HepG2 (cell line): ENCODE data around the gene PWP1. TPM values are rescaled to one million over a fixed set of nuclear protein-coding genes. Genes with fewer than 3 reads are reported as not detected.

Source experiments
- CENPBD1 ChIP-seq: sonication (generic); formaldehyde crosslinking; IDR thresholded peaks from 2 replicates; pipeline ENCODE4 v1.8.0; 2022; ENCODE audit warnings: missing genetic modification reagents, low read depth, mild to moderate bottlenecking, borderline replicate concordance
- CREB3 ChIP-seq: sonication (generic); formaldehyde crosslinking; IDR thresholded peaks from 2 replicates; pipeline ENCODE4 v1.5.0; 2020; ENCODE audit warnings: missing genetic modification reagents
- FOXA3 ChIP-seq: IDR thresholded peaks from 2 replicates; pipeline ENCODE4 v1.6.1; 2016; ENCODE audit warnings: missing genetic modification reagents, missing compliant biosample characterization
- HOXA5 ChIP-seq: sonication (generic); formaldehyde crosslinking; IDR thresholded peaks from 2 replicates; pipeline ENCODE4 v1.4.0; 2020; ENCODE audit warnings: missing genetic modification reagents
- IKZF1 ChIP-seq: fragments of 450-650 bp; IDR thresholded peaks from 2 replicates; pipeline ENCODE4 v1.7.1; 2016
- MIER3 ChIP-seq: IDR thresholded peaks from 2 replicates; pipeline ENCODE4 v1.6.1; 2016; ENCODE audit warnings: missing compliant biosample characterization, borderline replicate concordance
- MXD1 ChIP-seq: sonication (generic); formaldehyde crosslinking; IDR thresholded peaks from 2 replicates; pipeline ENCODE4 v1.4.0; 2020; ENCODE audit warnings: mild to moderate bottlenecking, missing genetic modification reagents
- NFKBIZ ChIP-seq: IDR thresholded peaks from 2 replicates; pipeline ENCODE4 v1.6.1; 2018; ENCODE audit warnings: missing genetic modification reagents, missing compliant biosample characterization
- NFYB ChIP-seq: sonication (generic); formaldehyde crosslinking; IDR thresholded peaks from 2 replicates; pipeline ENCODE4 v1.4.0; 2020; ENCODE audit warnings: missing genetic modification reagents
- NONO ChIP-seq, 2 experiments: fragments of 450-650 bp in 1 of 2; sonication (generic) in 1 of 2; formaldehyde crosslinking in 1 of 2; IDR thresholded peaks in 1 of 2; conservative IDR thresholded peaks in 1 of 2; 2 replicates each; pipeline versions ENCODE4 v1.6.1 to v1.8.0; 2017 to 2022; ENCODE audit warnings: mild to moderate bottlenecking in 1 of 2, missing genetic modification reagents in 1 of 2, moderate library complexity in 1 of 2
- RBFOX2 ChIP-seq: fragments of 200-400 bp; formaldehyde crosslinking; IDR thresholded peaks from 2 replicates; pipeline ENCODE4 v1.6.1; 2017; ENCODE audit warnings: low read depth, mild to moderate bottlenecking, low read length
- SATB2 ChIP-seq: sonication (generic); formaldehyde crosslinking; IDR thresholded peaks from 2 replicates; pipeline ENCODE4 v1.5.0; 2020; ENCODE audit warnings: missing genetic modification reagents
- SNAI1 ChIP-seq: sonication (generic); formaldehyde crosslinking; IDR thresholded peaks from 2 replicates; pipeline ENCODE4 v1.5.0; 2020; ENCODE audit warnings: mild to moderate bottlenecking, missing genetic modification reagents, borderline replicate concordance
- SNAPC2 ChIP-seq: sonication (generic); formaldehyde crosslinking; IDR thresholded peaks from 2 replicates; pipeline ENCODE4 v1.8.1; 2022; ENCODE audit warnings: mild to moderate bottlenecking, missing genetic modification reagents
- SP1 ChIP-seq, 2 experiments: fragments of 450-650 bp in 1 of 2; sonication (generic) in 1 of 2; formaldehyde crosslinking in 1 of 2; IDR thresholded peaks; 2 replicates each; pipeline versions ENCODE4 v1.4.0 to v1.6.1; 2016 to 2020; ENCODE audit warnings: missing genetic modification reagents in 1 of 2
- THYN1 ChIP-seq: sonication (generic); formaldehyde crosslinking; IDR thresholded peaks from 2 replicates; pipeline ENCODE4 v1.8.1; 2023; ENCODE audit warnings: low read depth, mild to moderate bottlenecking, moderate library complexity, missing genetic modification reagents, borderline replicate concordance
- ZFP41 ChIP-seq: sonication (generic); formaldehyde crosslinking; IDR thresholded peaks from 2 replicates; pipeline ENCODE4 v1.4.0; 2020; ENCODE audit warnings: mild to moderate bottlenecking, missing genetic modification reagents, borderline replicate concordance
- ZKSCAN8 ChIP-seq: IDR thresholded peaks from 2 replicates; pipeline ENCODE4 v1.6.1; 2016; ENCODE audit warnings: borderline replicate concordance, missing genetic modification reagents, missing compliant biosample characterization
- ZNF121 ChIP-seq: sonication (generic); formaldehyde crosslinking; IDR thresholded peaks from 2 replicates; pipeline ENCODE4 v1.5.0; 2020; ENCODE audit warnings: mild to moderate bottlenecking, missing genetic modification reagents
- ZNF124 ChIP-seq: sonication (generic); formaldehyde crosslinking; IDR thresholded peaks from 2 replicates; pipeline ENCODE4 v1.4.0; 2020; ENCODE audit warnings: missing genetic modification reagents
- ZNF264 ChIP-seq: sonication (generic); formaldehyde crosslinking; IDR thresholded peaks from 2 replicates; pipeline ENCODE4 v1.4.0; 2020; ENCODE audit warnings: missing genetic modification reagents
- ZNF326 ChIP-seq: sonication (generic); formaldehyde crosslinking; IDR thresholded peaks from 2 replicates; pipeline ENCODE4 v1.4.0; 2020; ENCODE audit warnings: missing genetic modification reagents, borderline replicate concordance
- ZNF660 ChIP-seq: sonication (generic); formaldehyde crosslinking; IDR thresholded peaks from 2 replicates; pipeline ENCODE4 v1.5.1; 2020; ENCODE audit warnings: mild to moderate bottlenecking, low read depth, missing genetic modification reagents, borderline replicate concordance
- ZNF746 ChIP-seq: sonication (generic); formaldehyde crosslinking; IDR thresholded peaks from 2 replicates; pipeline ENCODE4 v1.8.0; 2022; ENCODE audit warnings: mild to moderate bottlenecking, missing genetic modification reagents
- ZNF747 ChIP-seq: sonication (generic); formaldehyde crosslinking; IDR thresholded peaks from 2 replicates; pipeline ENCODE4 v1.8.1; 2023; ENCODE audit warnings: missing genetic modification reagents, mild to moderate bottlenecking, borderline replicate concordance
- ZNF878 ChIP-seq: sonication (generic); formaldehyde crosslinking; IDR thresholded peaks from 2 replicates; pipeline ENCODE4 v1.8.1; 2023; ENCODE audit warnings: mild to moderate bottlenecking, missing genetic modification reagents, moderate library complexity
- polyA plus RNA-seq, 8 experiments: library from polyadenylated mRNA; depleted of rRNA in 3 of 8; stranded (reverse) in 7 of 8; unstranded in 1 of 8; fragments of >200 nt; fragmentation: Illumina TruSeq in 4 of 8; extraction: Trizol in 4 of 8; gene quantifications; 2 replicates each; pipeline versions ENCODE4 v1.2.1 to v1.2.3, GENCODE V29; 2011 to 2016; ENCODE audit warnings: low read depth in 4 of 8, missing spikeins in 1 of 8, mixed read lengths in 1 of 8; ENCODE audit not compliant: insufficient read depth in 1 of 8
- total RNA-seq, 5 experiments: library from RNA; depleted of rRNA; stranded (reverse); fragments of >200 nt; fragmentation: Illumina TruSeq; extraction: Trizol; gene quantifications; 2 replicates each; pipeline ENCODE4 v1.2.3, GENCODE V29; 2016; ENCODE audit warnings: low read depth in 1 of 5
- TF ChIP-seq, protein P1 (sequence below): sonication (generic); formaldehyde crosslinking; IDR thresholded peaks from 2 replicates; pipeline ENCODE4 v1.5.1; 2020; ENCODE audit warnings: missing genetic modification reagents, mild to moderate bottlenecking, borderline replicate concordance

Gene PWP1
- total and polyA plus RNA-seq, 2 of the 13 experiments (the other 11 are each of a cell fraction or from before 2014, with no cell fraction given): 65.9 to 70.2 TPM

DNA sequence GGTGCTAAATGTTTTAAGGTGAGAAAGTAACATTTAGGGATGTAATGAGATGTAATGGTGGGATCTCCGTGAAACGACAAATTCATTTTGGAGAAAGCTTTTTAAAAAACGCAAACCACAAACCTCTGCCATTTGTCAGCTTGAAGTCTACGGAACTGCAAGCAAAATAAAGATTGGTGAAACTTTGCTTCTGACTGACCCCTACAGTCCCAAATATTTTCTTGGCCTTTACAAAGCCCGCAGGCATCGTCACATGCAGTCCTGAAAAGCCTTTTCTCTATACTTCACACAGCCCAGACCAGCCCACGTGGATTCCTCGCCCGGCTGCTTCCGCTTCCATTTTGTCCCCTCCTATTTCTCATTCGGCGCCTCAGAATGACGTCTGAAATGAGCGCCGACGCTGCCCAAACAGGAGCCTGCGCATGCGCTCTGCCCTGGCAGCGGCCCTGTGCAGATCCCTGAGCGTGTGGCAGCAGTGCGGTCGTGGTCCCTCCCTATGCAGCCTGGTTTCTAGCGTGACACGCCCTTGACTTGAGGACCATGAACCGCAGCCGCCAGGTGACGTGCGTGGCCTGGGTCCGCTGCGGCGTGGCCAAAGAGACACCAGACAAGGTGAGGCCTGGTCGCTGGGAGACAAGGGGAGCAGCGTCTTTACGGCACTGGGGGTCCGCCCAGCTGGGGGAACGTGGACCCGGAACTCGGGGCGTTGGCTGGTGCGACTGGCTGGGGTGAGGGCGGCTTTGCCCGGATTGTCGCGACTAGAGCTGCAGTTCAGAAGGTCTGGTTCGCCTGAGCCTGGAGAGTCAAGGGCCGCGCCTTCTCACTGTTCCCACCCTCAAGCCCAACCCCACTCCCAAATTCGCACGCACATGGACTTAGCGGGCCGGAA, at the start of gene PWP1 (continued):
- TF ChIP-seq HOXA5 (CRISPR knock-in tag) (peak; percentile 94), ZNF747 (peak; percentile 29; the same call in 1 of the 2 replicates), ZFP41 (CRISPR knock-in tag) (no peak), ZNF660 (CRISPR knock-in tag) (no peak), SP1 (IDR thresholded peaks at IDR 0.05) (no peak), SP1 (CRISPR knock-in tag; IDR thresholded peaks at IDR 0.05) (peak; percentile 72), CENPBD1 (CRISPR knock-in tag) (no peak), IKZF1 (no peak), THYN1 (CRISPR knock-in tag) (no peak), ZNF124 (peak; percentile 91), CREB3 (CRISPR knock-in tag) (peak; percentile 63; the same call in 1 of the 2 replicates), NFYB (CRISPR knock-in tag) (peak; percentile 62), ZNF326 (CRISPR knock-in tag) (no peak; the same call in 1 of the 2 replicates), MIER3 (CRISPR knock-in tag) (peak; percentile 49; the same call in 1 of the 2 replicates), SATB2 (CRISPR knock-in tag) (0 out of 2 replicates have a peak, but pooled peaks have one; percentile 65), FOXA3 (CRISPR knock-in tag) (peak; percentile 69), MXD1 (peak; percentile 94), ZNF264 (peak; percentile 62; the same call in 1 of the 2 replicates), ZNF746 (CRISPR knock-in tag) (peak; percentile 33), RBFOX2 (peak; percentile 95), ZKSCAN8 (CRISPR knock-in tag) (no peak), SNAPC2 (CRISPR knock-in tag) (peak; percentile 41; the same call in 1 of the 2 replicates), NFKBIZ (peak; percentile 58), NONO (IDR thresholded peaks at IDR 0.05) (no peak), NONO (CRISPR knock-in tag; conservative IDR thresholded peaks at IDR 0.05) (peak; percentile 79), ZNF878 (CRISPR knock-in tag) (0 out of 2 replicates have a peak, but pooled peaks have one; percentile 9), SNAI1 (CRISPR knock-in tag) (peak; percentile 74; the same call in 1 of the 2 replicates), ZNF121 (CRISPR knock-in tag) (peak; percentile 40; the same call in 1 of the 2 replicates)
- TF ChIP-seq, protein P1, sequence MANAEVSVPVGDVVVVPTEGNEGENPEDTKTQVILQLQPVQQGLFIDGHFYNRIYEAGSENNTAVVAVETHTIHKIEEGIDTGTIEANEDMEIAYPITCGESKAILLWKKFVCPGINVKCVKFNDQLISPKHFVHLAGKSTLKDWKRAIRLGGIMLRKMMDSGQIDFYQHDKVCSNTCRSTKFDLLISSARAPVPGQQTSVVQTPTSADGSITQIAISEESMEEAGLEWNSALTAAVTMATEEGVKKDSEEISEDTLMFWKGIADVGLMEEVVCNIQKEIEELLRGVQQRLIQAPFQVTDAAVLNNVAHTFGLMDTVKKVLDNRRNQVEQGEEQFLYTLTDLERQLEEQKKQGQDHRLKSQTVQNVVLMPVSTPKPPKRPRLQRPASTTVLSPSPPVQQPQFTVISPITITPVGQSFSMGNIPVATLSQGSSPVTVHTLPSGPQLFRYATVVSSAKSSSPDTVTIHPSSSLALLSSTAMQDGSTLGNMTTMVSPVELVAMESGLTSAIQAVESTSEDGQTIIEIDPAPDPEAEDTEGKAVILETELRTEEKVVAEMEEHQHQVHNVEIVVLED (CRISPR knock-in tag): peak; percentile 91
